Measurements from ENCODE around the gene C1orf87.

Gene C1orf87

DNA sequence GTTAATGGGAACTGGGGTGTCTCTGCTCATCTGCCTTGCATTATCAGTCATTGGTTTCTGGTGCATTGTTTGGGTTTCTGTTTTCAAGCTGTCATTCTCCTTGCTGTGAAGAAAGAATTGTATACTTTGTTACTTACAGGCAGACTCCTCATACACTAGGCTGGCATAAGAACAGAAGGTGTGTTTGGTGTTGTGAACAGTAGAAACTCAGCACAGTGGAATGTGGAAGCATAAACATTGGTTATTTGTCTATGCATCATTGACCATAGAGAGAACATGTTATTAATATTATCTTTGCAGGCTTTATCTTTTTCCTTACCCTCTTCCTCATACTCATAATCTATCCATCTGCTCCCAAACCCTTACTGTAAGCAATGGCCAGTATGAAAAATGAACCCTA is 18.2 kb downstream of the C1orf87 start:
- Histone ChIP-seq H3K9me3 (ENCODE audit: control insufficient read depth in 1 of 2, low read length in 2 of 2) (peaks cover 0 to 5% of the 10 kb centered on the region in 2 donors), H3K27me3 (ENCODE audit: low read depth, low read length) (no peaks in the 10 kb centered on the region), H3K36me3 (ENCODE audit: control insufficient read depth in 1 of 2, insufficient read depth in 2 of 2, low read length in 2 of 2) (no peaks in the 10 kb centered on the region), H3K27ac (ENCODE audit: low read length) (no peak overlapping the region), H3K4me3 (ENCODE audit: low read depth in 1 of 2, low read length in 2 of 2) (no peak overlapping the region), H3K4me1 (ENCODE audit: control insufficient read depth in 1 of 2, insufficient read depth in 2 of 2, low read length in 2 of 2) (no peaks in the 10 kb centered on the region)

DNA sequence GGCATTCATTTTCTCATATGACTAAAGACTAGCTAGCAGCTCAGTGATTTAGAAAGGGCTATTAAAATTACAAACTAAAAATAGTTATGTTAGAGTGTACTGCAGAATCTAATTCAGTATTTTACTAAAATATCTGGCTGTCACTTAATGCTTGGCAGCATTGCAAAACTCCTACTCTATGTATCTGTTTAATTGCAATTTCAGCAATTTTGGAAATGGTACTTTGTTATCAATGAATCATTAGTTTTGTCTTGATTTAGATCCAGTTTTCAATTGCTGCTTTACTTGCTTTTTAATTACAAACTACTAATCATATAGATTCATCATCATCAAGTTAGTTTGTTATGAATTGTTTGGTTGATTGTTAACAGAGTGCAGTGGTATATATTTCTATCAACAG is 19.2 kb downstream of the C1orf87 start:
- H3K9me3 ChIP-seq (ENCODE audit: control insufficient read depth in 1 of 2, low read length in 2 of 2): peaks cover 0 to 5% of the 10 kb centered on the region in 2 donors
- H3K27me3 ChIP-seq (ENCODE audit: low read depth, low read length): no peaks in the 10 kb centered on the region
- no peaks in the 10 kb centered on the region for H3K4me1 ChIP-seq (ENCODE audit: control insufficient read depth in 1 of 2, insufficient read depth in 2 of 2, low read length in 2 of 2)
- no peak overlapping the region for H3K27ac ChIP-seq (ENCODE audit: low read length)
- no peak overlapping the region for H3K4me3 ChIP-seq (ENCODE audit: low read depth in 1 of 2, low read length in 2 of 2)
- no peaks in the 10 kb centered on the region for H3K36me3 ChIP-seq (ENCODE audit: control insufficient read depth in 1 of 2, insufficient read depth in 2 of 2, low read length in 2 of 2)

DNA sequence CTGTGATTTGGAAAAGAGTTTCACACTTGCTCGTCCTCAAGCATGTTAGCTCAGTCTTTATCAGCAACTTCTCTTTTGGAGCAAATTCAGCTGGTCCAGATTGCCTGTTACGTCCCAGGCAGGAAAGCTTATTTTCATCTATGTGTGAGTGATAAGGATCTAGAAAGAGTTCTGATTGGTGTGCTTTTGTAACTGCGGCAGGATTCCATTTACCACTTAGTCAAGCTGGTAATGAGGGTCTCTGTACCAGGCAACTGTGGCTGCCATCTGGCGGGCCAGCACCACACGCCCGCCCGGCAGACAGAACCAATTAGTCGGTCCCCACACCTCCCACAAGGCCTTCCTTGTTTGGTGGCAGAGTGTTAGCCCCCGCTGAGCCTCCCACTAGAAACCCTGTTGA is 21.0 kb downstream of the C1orf87 start:
- H3K27me3 ChIP-seq (ENCODE audit: low read depth, low read length): no peaks in the 10 kb centered on the region
- H3K36me3 ChIP-seq (ENCODE audit: control insufficient read depth in 1 of 2, insufficient read depth in 2 of 2, low read length in 2 of 2): no peaks in the 10 kb centered on the region
- H3K4me1 ChIP-seq (ENCODE audit: control insufficient read depth in 1 of 2, insufficient read depth in 2 of 2, low read length in 2 of 2): no peaks in the 10 kb centered on the region
- no peak overlapping the region for H3K4me3 ChIP-seq (ENCODE audit: low read depth in 1 of 2, low read length in 2 of 2)
- peaks cover 0 to 5% of the 10 kb centered on the region in 2 donors for H3K9me3 ChIP-seq (ENCODE audit: control insufficient read depth in 1 of 2, low read length in 2 of 2)
- H3K27ac ChIP-seq (ENCODE audit: low read length): no peak overlapping the region

DNA sequence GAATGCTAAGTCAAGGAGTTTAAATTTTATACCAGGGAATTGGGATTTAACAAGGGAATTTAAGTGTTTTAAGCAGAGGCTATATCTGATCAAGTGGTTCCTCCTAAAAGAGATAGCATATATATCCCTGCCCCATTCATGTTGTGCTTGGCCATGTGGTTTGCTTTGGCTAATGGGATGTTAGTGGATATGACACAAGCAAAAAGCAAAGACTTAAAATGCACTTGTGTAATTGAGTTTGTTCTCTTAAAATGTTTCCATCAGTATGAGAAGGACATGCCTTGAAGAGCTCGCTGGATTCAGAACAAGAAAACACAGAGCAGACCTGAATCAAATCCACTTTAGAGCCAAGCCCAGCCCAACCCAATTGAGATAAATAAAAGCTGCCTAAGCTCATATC is 22.4 kb downstream of the C1orf87 start:
- Histone ChIP-seq H3K4me1 (ENCODE audit: control insufficient read depth in 1 of 2, insufficient read depth in 2 of 2, low read length in 2 of 2) (no peaks in the 10 kb centered on the region), H3K4me3 (ENCODE audit: low read depth in 1 of 2, low read length in 2 of 2) (no peak overlapping the region), H3K9me3 (ENCODE audit: control insufficient read depth in 1 of 2, low read length in 2 of 2) (peaks cover 0 to 5% of the 10 kb centered on the region in 2 donors), H3K27me3 (ENCODE audit: low read depth, low read length) (no peaks in the 10 kb centered on the region), H3K27ac (ENCODE audit: low read length) (no peak overlapping the region), H3K36me3 (ENCODE audit: control insufficient read depth in 1 of 2, insufficient read depth in 2 of 2, low read length in 2 of 2) (no peaks in the 10 kb centered on the region)

DNA sequence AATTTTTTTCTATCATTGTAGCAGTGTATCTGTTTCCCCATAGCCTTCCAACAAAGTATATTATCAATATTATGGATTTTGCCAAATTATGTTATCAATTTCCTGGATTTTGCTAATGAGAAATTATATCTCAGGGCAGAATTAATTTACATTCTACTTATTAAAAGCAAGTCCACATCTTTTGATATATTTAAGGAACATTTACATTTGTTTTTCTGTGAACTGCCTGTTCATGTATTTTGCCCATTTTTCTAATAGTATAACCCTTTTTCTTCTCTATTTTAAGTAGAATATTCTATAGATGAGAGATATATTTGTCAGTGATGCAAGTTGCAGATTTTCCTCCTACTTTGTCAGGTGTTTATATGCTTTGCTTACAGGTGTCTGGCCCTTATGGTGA is 24.4 kb downstream of the C1orf87 start:
- no peak overlapping the region for H3K27ac ChIP-seq (ENCODE audit: low read length)
- H3K9me3 ChIP-seq (ENCODE audit: control insufficient read depth in 1 of 2, low read length in 2 of 2): peaks cover 0 to 5% of the 10 kb centered on the region in 2 donors
- H3K27me3 ChIP-seq (ENCODE audit: low read depth, low read length): no peaks in the 10 kb centered on the region
- no peak overlapping the region for H3K4me3 ChIP-seq (ENCODE audit: low read depth in 1 of 2, low read length in 2 of 2)
- no peaks in the 10 kb centered on the region for H3K36me3 ChIP-seq (ENCODE audit: control insufficient read depth in 1 of 2, insufficient read depth in 2 of 2, low read length in 2 of 2)
- no peaks in the 10 kb centered on the region for H3K4me1 ChIP-seq (ENCODE audit: control insufficient read depth in 1 of 2, insufficient read depth in 2 of 2, low read length in 2 of 2)

DNA sequence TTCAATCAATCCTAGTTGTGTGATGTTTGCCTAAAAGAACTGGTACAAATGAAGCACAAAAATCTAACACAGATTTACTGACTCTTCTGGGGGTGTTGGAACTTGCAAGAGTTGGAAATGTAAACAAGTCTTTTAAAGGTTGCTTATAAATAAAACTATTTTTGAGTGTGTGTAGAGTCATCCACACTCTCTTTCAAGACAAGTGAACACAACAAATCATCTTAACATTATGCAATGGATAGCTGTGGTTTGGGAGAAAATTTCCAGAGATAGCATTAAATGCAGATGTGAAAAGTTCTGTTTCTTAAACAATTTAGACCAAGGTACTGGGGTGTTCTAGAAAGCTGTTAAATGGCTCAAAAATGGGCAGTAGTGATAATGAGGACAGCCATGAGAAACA is 28.7 kb downstream of the C1orf87 start:
- no peak overlapping the region for H3K4me3 ChIP-seq (ENCODE audit: low read depth in 1 of 2, low read length in 2 of 2)
- no peak overlapping the region for H3K27ac ChIP-seq (ENCODE audit: low read length)
- no peaks in the 10 kb centered on the region for H3K36me3 ChIP-seq (ENCODE audit: control insufficient read depth in 1 of 2, insufficient read depth in 2 of 2, low read length in 2 of 2)
- H3K27me3 ChIP-seq (ENCODE audit: low read depth, low read length): no peaks in the 10 kb centered on the region
- no peaks in the 10 kb centered on the region for H3K9me3 ChIP-seq (ENCODE audit: control insufficient read depth in 1 of 2, low read length in 2 of 2)
- no peaks in the 10 kb centered on the region for H3K4me1 ChIP-seq (ENCODE audit: control insufficient read depth in 1 of 2, insufficient read depth in 2 of 2, low read length in 2 of 2)

DNA sequence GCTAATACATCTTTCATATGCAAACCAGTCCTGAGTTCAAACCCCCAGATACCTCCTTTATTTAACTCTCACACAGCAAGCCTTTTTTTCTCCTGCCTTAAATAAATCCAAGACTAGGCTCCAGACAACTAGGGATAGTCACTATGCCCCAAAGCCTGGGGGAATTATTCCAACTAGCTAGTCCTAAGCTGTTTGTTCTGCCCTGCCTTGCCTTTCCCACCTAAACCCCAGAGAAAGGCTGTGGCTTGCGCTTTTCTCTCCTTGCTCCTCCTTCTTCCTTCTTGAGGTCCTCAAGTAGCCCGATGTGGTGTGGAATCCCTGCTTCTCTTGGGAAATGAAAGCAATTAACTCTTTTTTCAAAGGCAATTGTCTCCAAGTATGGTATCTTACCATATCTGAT is 31.8 kb downstream of the C1orf87 start:
- no peaks in the 10 kb centered on the region for H3K4me1 ChIP-seq (ENCODE audit: control insufficient read depth in 1 of 2, insufficient read depth in 2 of 2, low read length in 2 of 2)
- no peaks in the 10 kb centered on the region for H3K27me3 ChIP-seq (ENCODE audit: low read depth, low read length)
- no peaks in the 10 kb centered on the region for H3K36me3 ChIP-seq (ENCODE audit: control insufficient read depth in 1 of 2, insufficient read depth in 2 of 2, low read length in 2 of 2)
- no peaks in the 10 kb centered on the region for H3K9me3 ChIP-seq (ENCODE audit: control insufficient read depth in 1 of 2, low read length in 2 of 2)
- no peak overlapping the region for H3K4me3 ChIP-seq (ENCODE audit: low read depth in 1 of 2, low read length in 2 of 2)
- H3K27ac ChIP-seq (ENCODE audit: low read length): no peak overlapping the region

DNA sequence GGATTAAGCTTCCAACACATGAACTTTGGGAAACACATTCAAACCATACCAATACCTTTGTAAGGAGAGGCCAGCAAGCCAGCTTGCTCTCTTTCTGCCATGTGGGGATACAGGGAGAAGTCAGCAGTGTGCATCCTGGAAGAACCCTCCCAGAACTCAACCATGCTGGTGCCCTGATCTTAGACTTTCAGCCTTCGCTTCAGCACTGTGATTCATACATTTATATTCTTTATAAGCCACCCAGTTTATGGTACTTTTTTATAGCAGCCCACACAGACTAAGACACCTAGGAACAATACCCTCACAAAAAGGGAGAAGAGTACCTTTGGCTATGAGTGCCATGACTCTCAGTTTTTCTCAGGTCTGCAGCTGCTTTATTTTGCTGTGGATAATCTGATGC is 35.9 kb downstream of the C1orf87 start:
- Histone ChIP-seq H3K27me3 (ENCODE audit: low read depth, low read length) (no peaks in the 10 kb centered on the region), H3K9me3 (ENCODE audit: control insufficient read depth in 1 of 2, low read length in 2 of 2) (no peaks in the 10 kb centered on the region), H3K36me3 (ENCODE audit: control insufficient read depth in 1 of 2, insufficient read depth in 2 of 2, low read length in 2 of 2) (no peaks in the 10 kb centered on the region), H3K27ac (ENCODE audit: low read length) (no peak overlapping the region), H3K4me3 (ENCODE audit: low read depth in 1 of 2, low read length in 2 of 2) (no peak overlapping the region), H3K4me1 (ENCODE audit: control insufficient read depth in 1 of 2, insufficient read depth in 2 of 2, low read length in 2 of 2) (no peaks in the 10 kb centered on the region)

DNA sequence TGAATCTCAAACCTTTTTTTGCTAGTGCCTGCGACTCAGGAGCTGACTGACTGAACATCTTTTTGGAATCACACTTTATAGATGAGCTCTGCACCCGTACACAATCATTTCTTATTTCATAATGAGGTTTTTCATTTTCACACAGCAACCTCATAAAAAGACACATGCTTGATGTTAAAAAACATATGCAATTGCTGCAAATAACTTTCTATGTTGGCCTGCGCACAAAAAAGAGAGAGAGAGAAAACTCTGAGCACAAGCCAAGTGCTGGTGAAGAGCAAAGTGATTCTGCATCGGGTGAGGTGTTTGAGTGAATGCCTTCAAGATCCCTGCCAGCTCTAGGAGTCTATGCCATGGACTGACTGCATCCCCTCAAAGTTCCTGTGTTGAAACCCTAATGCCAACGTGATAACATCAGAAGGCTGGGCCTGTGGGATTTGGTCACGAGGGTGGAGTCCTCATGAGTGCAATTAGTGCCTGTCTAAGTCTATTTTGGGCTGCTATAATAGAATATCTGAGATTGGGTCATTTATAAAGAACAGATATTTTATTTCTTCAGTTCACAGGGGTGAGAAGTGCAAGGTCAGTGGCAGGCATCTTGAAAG is 36.6 kb downstream of the C1orf87 start:
- Histone ChIP-seq H3K27ac (ENCODE audit: low read length) (no peak overlapping the region), H3K4me1 (ENCODE audit: control insufficient read depth in 1 of 2, insufficient read depth in 2 of 2, low read length in 2 of 2) (no peaks in the 10 kb centered on the region), H3K9me3 (ENCODE audit: control insufficient read depth in 1 of 2, low read length in 2 of 2) (no peaks in the 10 kb centered on the region), H3K36me3 (ENCODE audit: control insufficient read depth in 1 of 2, insufficient read depth in 2 of 2, low read length in 2 of 2) (no peaks in the 10 kb centered on the region), H3K4me3 (ENCODE audit: low read depth in 1 of 2, low read length in 2 of 2) (no peak overlapping the region), H3K27me3 (ENCODE audit: low read depth, low read length) (no peaks in the 10 kb centered on the region)

DNA sequence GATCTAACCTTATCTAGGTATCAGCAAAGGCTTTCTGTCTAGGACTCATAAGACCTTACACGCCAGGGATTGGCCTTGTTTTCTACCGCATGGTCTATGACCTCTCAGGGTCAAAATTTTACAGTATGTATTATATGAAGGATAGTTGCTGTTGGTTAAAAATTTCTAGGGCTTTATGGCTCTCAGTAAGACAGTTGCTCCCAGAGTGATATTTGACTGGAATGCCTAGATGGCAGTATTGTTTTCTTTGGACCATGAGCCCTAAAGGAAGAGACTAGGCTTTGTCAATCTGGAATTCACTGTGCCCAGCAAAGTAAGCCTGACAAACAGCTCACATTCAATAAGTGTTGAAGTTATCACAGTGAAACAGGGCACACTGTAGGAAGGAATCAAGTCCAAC is 37.6 kb downstream of the C1orf87 start:
- H3K9me3 ChIP-seq (ENCODE audit: control insufficient read depth in 1 of 2, low read length in 2 of 2): no peaks in the 10 kb centered on the region
- no peaks in the 10 kb centered on the region for H3K36me3 ChIP-seq (ENCODE audit: control insufficient read depth in 1 of 2, insufficient read depth in 2 of 2, low read length in 2 of 2)
- H3K27me3 ChIP-seq (ENCODE audit: low read depth, low read length): no peaks in the 10 kb centered on the region
- H3K27ac ChIP-seq (ENCODE audit: low read length): no peak overlapping the region
- no peaks in the 10 kb centered on the region for H3K4me1 ChIP-seq (ENCODE audit: control insufficient read depth in 1 of 2, insufficient read depth in 2 of 2, low read length in 2 of 2)
- H3K4me3 ChIP-seq (ENCODE audit: low read depth in 1 of 2, low read length in 2 of 2): no peak overlapping the region

DNA sequence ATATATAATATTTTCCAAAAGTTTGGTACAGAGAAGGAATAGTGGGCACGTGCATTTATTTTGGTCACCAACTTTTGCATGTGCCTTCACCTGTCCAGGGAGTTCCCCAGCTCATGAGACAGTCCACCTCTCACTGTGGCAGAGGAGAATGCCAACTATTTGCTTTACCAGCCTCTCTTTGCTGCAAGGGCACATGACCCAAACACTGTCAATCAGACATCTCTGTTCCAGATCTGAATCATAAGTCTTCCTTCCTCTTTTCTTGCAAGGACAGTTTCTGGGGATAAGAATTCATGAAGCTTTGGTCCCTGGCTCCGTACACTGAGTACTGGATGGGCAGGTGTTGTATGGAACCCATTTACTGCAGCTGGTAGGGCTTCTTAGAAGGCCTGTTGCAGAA is 38.6 kb downstream of the C1orf87 start:
- no peaks in the 10 kb centered on the region for H3K4me1 ChIP-seq (ENCODE audit: control insufficient read depth in 1 of 2, insufficient read depth in 2 of 2, low read length in 2 of 2)
- H3K27me3 ChIP-seq (ENCODE audit: low read depth, low read length): no peaks in the 10 kb centered on the region
- no peaks in the 10 kb centered on the region for H3K9me3 ChIP-seq (ENCODE audit: control insufficient read depth in 1 of 2, low read length in 2 of 2)
- H3K4me3 ChIP-seq (ENCODE audit: low read depth in 1 of 2, low read length in 2 of 2): no peak overlapping the region
- H3K27ac ChIP-seq (ENCODE audit: low read length): no peak overlapping the region
- H3K36me3 ChIP-seq (ENCODE audit: control insufficient read depth in 1 of 2, insufficient read depth in 2 of 2, low read length in 2 of 2): no peaks in the 10 kb centered on the region

DNA sequence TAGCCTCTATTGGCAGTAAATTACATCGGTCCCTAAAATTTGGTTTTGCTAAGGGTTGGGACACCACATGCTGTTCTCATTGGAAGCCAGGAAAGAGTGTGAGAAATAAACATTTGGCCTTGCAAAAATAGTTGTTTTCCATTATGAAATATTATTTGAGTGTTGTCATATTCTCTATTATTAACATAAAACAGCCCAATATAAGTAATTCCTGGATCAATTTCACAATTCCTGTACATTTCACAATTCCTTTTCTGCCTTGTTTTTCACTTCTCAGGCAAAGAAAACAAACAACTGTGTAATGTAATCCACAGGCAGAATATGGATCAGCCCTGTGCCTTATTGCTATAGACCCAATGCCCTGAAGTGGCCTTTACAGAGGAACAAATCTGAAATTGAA is 40.5 kb downstream of the C1orf87 start:
- no peaks in the 10 kb centered on the region for H3K36me3 ChIP-seq (ENCODE audit: control insufficient read depth in 1 of 2, insufficient read depth in 2 of 2, low read length in 2 of 2)
- H3K27ac ChIP-seq (ENCODE audit: low read length): no peak overlapping the region
- no peaks in the 10 kb centered on the region for H3K4me1 ChIP-seq (ENCODE audit: control insufficient read depth in 1 of 2, insufficient read depth in 2 of 2, low read length in 2 of 2)
- no peaks in the 10 kb centered on the region for H3K9me3 ChIP-seq (ENCODE audit: control insufficient read depth in 1 of 2, low read length in 2 of 2)
- no peak overlapping the region for H3K4me3 ChIP-seq (ENCODE audit: low read depth in 1 of 2, low read length in 2 of 2)
- no peaks in the 10 kb centered on the region for H3K27me3 ChIP-seq (ENCODE audit: low read depth, low read length)
